Trophoblast cell (in vitro differentiated cells and primary cell): ENCODE results near the gene KIF6.

Source experiments
- DNase-seq, 2 donors: peaks; one replicate each; pipeline ENCODE4 v3.0.0-alpha.2; 2016
- H2AFZ ChIP-seq: 2 replicates; pipeline ENCODE4 v1.6.1; 2013; ENCODE audit warnings: low read length, moderate library complexity, mild to moderate bottlenecking; ENCODE audit not compliant: insufficient read depth, poor library complexity
- H2AK5ac ChIP-seq: 2 replicates; pipeline ENCODE4 v1.6.1; 2013; ENCODE audit warnings: mild to moderate bottlenecking, low read length
- H2BK120ac ChIP-seq: 2 replicates; pipeline ENCODE4 v1.6.1; 2013; ENCODE audit warnings: low read length, mild to moderate bottlenecking, moderate library complexity; ENCODE audit not compliant: insufficient read depth, poor library complexity
- H2BK12ac ChIP-seq: 2 replicates; pipeline ENCODE4 v1.6.1; 2013; ENCODE audit warnings: mild to moderate bottlenecking, low read length, moderate library complexity
- H2BK5ac ChIP-seq: 2 replicates; pipeline ENCODE4 v1.6.1; 2013; ENCODE audit warnings: low read length, low read depth, moderate library complexity, mild to moderate bottlenecking; ENCODE audit not compliant: poor library complexity
- H3K14ac ChIP-seq: 2 replicates; pipeline ENCODE4 v1.6.1; 2013; ENCODE audit warnings: mild to moderate bottlenecking, low read length
- H3K18ac ChIP-seq: 2 replicates; pipeline ENCODE4 v1.6.1; 2013; ENCODE audit warnings: mild to moderate bottlenecking, low read length
- H3K23ac ChIP-seq: 2 replicates; pipeline ENCODE4 v1.6.1; 2013; ENCODE audit warnings: low read length
- H3K27ac ChIP-seq: 2 replicates; pipeline ENCODE4 v1.5.1; 2013; ENCODE audit warnings: low read depth, mild to moderate bottlenecking, inconsistent platforms, low read length, moderate library complexity
- H3K27me3 ChIP-seq: 2 replicates; pipeline ENCODE4 v1.6.1; 2013; ENCODE audit warnings: inconsistent platforms, mild to moderate bottlenecking, low read length, moderate library complexity; ENCODE audit not compliant: insufficient read depth
- H3K36me3 ChIP-seq, 2 experiments: 1 replicate in 1 of 2; 2 replicates in 1 of 2; pipeline ENCODE4 v1.6.1; 2013; ENCODE audit warnings: low read length in 2 of 2, mild to moderate bottlenecking in 2 of 2, moderate library complexity in 1 of 2; ENCODE audit not compliant: insufficient read depth in 2 of 2, control insufficient read depth in 1 of 2
- H3K4ac ChIP-seq: 2 replicates; pipeline ENCODE4 v1.6.1; 2013; ENCODE audit warnings: low read depth, mild to moderate bottlenecking, low read length, moderate library complexity
- H3K4me1 ChIP-seq, 2 experiments: 1 replicate in 1 of 2; 2 replicates in 1 of 2; pipeline ENCODE4 v1.6.1; 2013; ENCODE audit warnings: low read length in 2 of 2, mild to moderate bottlenecking in 2 of 2, moderate library complexity in 1 of 2; ENCODE audit not compliant: insufficient read depth in 2 of 2, control insufficient read depth in 1 of 2
- H3K4me2 ChIP-seq: 2 replicates; pipeline ENCODE4 v1.6.1; 2013; ENCODE audit warnings: inconsistent platforms, mild to moderate bottlenecking, low read length, moderate library complexity
- H3K4me3 ChIP-seq: 2 replicates; pipeline ENCODE4 v1.5.1; 2013; ENCODE audit warnings: mild to moderate bottlenecking, low read depth, low read length, inconsistent platforms
- H3K79me1 ChIP-seq: one replicate; pipeline ENCODE4 v1.6.1; 2013; ENCODE audit warnings: low read length
- H3K79me2 ChIP-seq: 2 replicates; pipeline ENCODE4 v1.6.1; 2013; ENCODE audit warnings: low read length, mild to moderate bottlenecking; ENCODE audit not compliant: control insufficient read depth, insufficient read depth, poor library complexity
- H3K9ac ChIP-seq: 2 replicates; pipeline ENCODE4 v1.6.1; 2013; ENCODE audit warnings: mild to moderate bottlenecking, low read length
- H3K9me3 ChIP-seq: 2 replicates; pipeline ENCODE4 v1.6.1; 2013; ENCODE audit warnings: low read depth, mild to moderate bottlenecking, control low read depth, inconsistent platforms, low read length; ENCODE audit not compliant: insufficient read depth
- H4K12ac ChIP-seq: 2 replicates; pipeline ENCODE4 v1.6.1; 2013; ENCODE audit warnings: low read depth, mild to moderate bottlenecking, low read length, moderate library complexity
- H4K8ac ChIP-seq: 2 replicates; pipeline ENCODE4 v1.6.1; 2013; ENCODE audit warnings: low read depth, mild to moderate bottlenecking, low read length, moderate library complexity
- H4K91ac ChIP-seq: one replicate; pipeline ENCODE4 v1.6.1; 2013; ENCODE audit warnings: low read depth, mild to moderate bottlenecking, low read length, moderate library complexity
- WGBS: extraction: QIAGEN DNeasy Blood & Tissue Kit; methylation state at CpG from one replicate; pipeline ENCODE4 v1.1.7; 2013; ENCODE audit warnings: missing lambda C conversion rate; ENCODE audit not compliant: insufficient read length, insufficient coverage; ENCODE audit errors: extremely low coverage; 5-methylcytosine and 5-hydroxymethylcytosine counted together

Gene KIF6

GRCh38 chr6:39400026-39400425 is 325.2 kb downstream of the KIF6 start:
- Histone ChIP-seq H4K12ac (no peak overlapping the region), H3K79me2 (no peaks in the 10 kb centered on the region), H3K36me3 (no peaks in the 10 kb centered on the region), H2AK5ac (no peak overlapping the region), H3K79me1 (peaks cover 2% of the 10 kb centered on the region), H3K9ac (no peak overlapping the region), H3K4me2 (no peak overlapping the region), H2BK120ac (no peak overlapping the region), H3K23ac (no peak overlapping the region), H3K14ac (no peak overlapping the region), H3K4me1 (no peaks in the 10 kb centered on the region), H3K18ac (no peak overlapping the region), H4K91ac (no peak overlapping the region), H3K27me3 (no peaks in the 10 kb centered on the region), H2AFZ (no peak overlapping the region), H4K8ac (no peak overlapping the region), H3K4ac (no peak overlapping the region), H2BK12ac (no peak overlapping the region), H3K4me3 (no peak overlapping the region), H2BK5ac (no peak overlapping the region), H3K27ac (no peak overlapping the region), H3K9me3 (no peaks in the 10 kb centered on the region)
- no peak for DNase-seq
- WGBS, result no CpG with 5 or more reads among the region's 3 CpGs

- Histone ChIP-seq H3K9ac (no peak overlapping the region), H3K4ac (no peak overlapping the region), H2BK5ac (no peak overlapping the region), H3K14ac (no peak overlapping the region), H3K79me2 (no peaks in the 10 kb centered on the region), H3K27ac (no peak overlapping the region), H4K91ac (no peak overlapping the region), H3K23ac (no peak overlapping the region), H3K4me1 (no peaks in the 10 kb centered on the region), H2BK12ac (no peak overlapping the region), H2AFZ (no peak overlapping the region), H3K36me3 (no peaks in the 10 kb centered on the region), H4K12ac (no peak overlapping the region), H3K79me1 (no peaks in the 10 kb centered on the region), H2BK120ac (no peak overlapping the region), H4K8ac (no peak overlapping the region), H3K4me2 (no peak overlapping the region), H3K27me3 (no peaks in the 10 kb centered on the region), H2AK5ac (no peak overlapping the region), H3K4me3 (no peak overlapping the region), H3K18ac (no peak overlapping the region), H3K9me3 (no peaks in the 10 kb centered on the region)
- DNase-seq, result no peak
- no CpG with 5 or more reads among the region's 5 CpGs for WGBS
Measured at GRCh38 chr6:39396854-39397253, 328.4 kb downstream of the KIF6 start.

GRCh38 chr6:39393075-39393474 is 332.1 kb downstream of the KIF6 start:
- Histone ChIP-seq H3K9ac (no peak overlapping the region), H3K14ac (no peak overlapping the region), H3K36me3 (no peaks in the 10 kb centered on the region), H3K27ac (no peak overlapping the region), H2BK120ac (no peak overlapping the region), H3K4me3 (no peak overlapping the region), H3K18ac (no peak overlapping the region), H4K12ac (no peak overlapping the region), H2BK5ac (no peak overlapping the region), H4K91ac (no peak overlapping the region), H2AK5ac (no peak overlapping the region), H3K27me3 (no peaks in the 10 kb centered on the region), H4K8ac (no peak overlapping the region), H2AFZ (no peak overlapping the region), H2BK12ac (no peak overlapping the region), H3K4ac (no peak overlapping the region), H3K23ac (no peak overlapping the region), H3K79me2 (no peaks in the 10 kb centered on the region), H3K79me1 (no peaks in the 10 kb centered on the region), H3K9me3 (no peaks in the 10 kb centered on the region), H3K4me2 (no peak overlapping the region), H3K4me1 (no peaks in the 10 kb centered on the region)
- no CpG with 5 or more reads among the region's 5 CpGs for WGBS
- peak in 1 of 2 donors; percentile 16 for DNase-seq

- H3K79me1 ChIP-seq, result no peaks in the 10 kb centered on the region
- H3K27me3 ChIP-seq, result no peaks in the 10 kb centered on the region
- no peak overlapping the region for H4K8ac ChIP-seq
- H3K36me3 ChIP-seq, result no peaks in the 10 kb centered on the region
- no peak for DNase-seq
- no peak overlapping the region for H3K4ac ChIP-seq
- no peak overlapping the region for H2BK12ac ChIP-seq
- no peak overlapping the region for H2BK5ac ChIP-seq
- WGBS, result no CpG with 5 or more reads among the region's 8 CpGs
- H3K79me2 ChIP-seq, result no peaks in the 10 kb centered on the region
- H3K9me3 ChIP-seq, result peaks cover 2% of the 10 kb centered on the region
- no peak overlapping the region for H3K23ac ChIP-seq
- H3K4me1 ChIP-seq, result no peaks in the 10 kb centered on the region
- no peak overlapping the region for H3K9ac ChIP-seq
- no peak overlapping the region for H2AFZ ChIP-seq
- no peak overlapping the region for H3K18ac ChIP-seq
- no peak overlapping the region for H4K91ac ChIP-seq
- no peak overlapping the region for H3K14ac ChIP-seq
- H3K27ac ChIP-seq, result no peak overlapping the region
- no peak overlapping the region for H3K4me3 ChIP-seq
- no peak overlapping the region for H2AK5ac ChIP-seq
- no peak overlapping the region for H4K12ac ChIP-seq
- no peak overlapping the region for H2BK120ac ChIP-seq
- H3K4me2 ChIP-seq, result no peak overlapping the region
Measured at GRCh38 chr6:39391182-39391581, 334.0 kb downstream of the KIF6 start.

GRCh38 chr6:39389484-39389767 is 335.8 kb downstream of the KIF6 start:
- H3K36me3 ChIP-seq, result no peaks in the 10 kb centered on the region
- H3K4me3 ChIP-seq, result no peak overlapping the region
- H2AK5ac ChIP-seq, result no peak overlapping the region
- no peak overlapping the region for H3K14ac ChIP-seq
- H3K9ac ChIP-seq, result no peak overlapping the region
- DNase-seq, result peak in 1 of 2 donors; percentile 41
- H3K4me2 ChIP-seq, result no peak overlapping the region
- H3K4me1 ChIP-seq, result no peaks in the 10 kb centered on the region
- no peak overlapping the region for H3K4ac ChIP-seq
- H2AFZ ChIP-seq, result no peak overlapping the region
- H4K91ac ChIP-seq, result no peak overlapping the region
- no peak overlapping the region for H4K8ac ChIP-seq
- no peaks in the 10 kb centered on the region for H3K79me1 ChIP-seq
- H2BK12ac ChIP-seq, result no peak overlapping the region
- no peaks in the 10 kb centered on the region for H3K79me2 ChIP-seq
- H2BK120ac ChIP-seq, result no peak overlapping the region
- H3K27ac ChIP-seq, result no peak overlapping the region
- H3K18ac ChIP-seq, result no peak overlapping the region
- H3K27me3 ChIP-seq, result no peaks in the 10 kb centered on the region
- H4K12ac ChIP-seq, result no peak overlapping the region
- WGBS, result no CpG with 5 or more reads among the region's 3 CpGs
- H2BK5ac ChIP-seq, result no peak overlapping the region
- peaks cover 2% of the 10 kb centered on the region for H3K9me3 ChIP-seq
- H3K23ac ChIP-seq, result no peak overlapping the region
